Calu3 (cell line): ENCODE measurements around the gene NMNAT2. TPM values are rescaled to one million over a fixed set of nuclear protein-coding genes. Genes with fewer than 3 reads are reported as not detected.
A peak's percentile ranks its signal among the peaks of the same experiment; 100 is the strongest.

Experiments used
- BruUV-seq: library from RNA; stranded (reverse); fragments of 400-500 nt; replicated peaks from 2 replicates; lab custom pipeline; 2021; lab: Mats Ljungman, UMichigan
- CTCF ChIA-PET: fragments of 300-600 bp; sonication (Branson Sonifier 250); formaldehyde crosslinking; loops from one replicate; lab custom pipeline; 2022; ENCODE audit warnings: antibody characterized with exemption; lab: Charles Lee
- DNase-seq: peaks from one replicate; pipeline ENCODE4 v3.0.0; 2022
- H3K27ac Mint-ChIP-seq: one replicate; pipeline ENCODE4 v1.8.0; 2022; ENCODE audit warnings: mixed read lengths; ENCODE audit not compliant: unreplicated experiment
- H3K27me3 Mint-ChIP-seq: one replicate; pipeline ENCODE4 v1.8.0; 2022; ENCODE audit warnings: mixed read lengths; ENCODE audit not compliant: unreplicated experiment
- H3K36me3 Mint-ChIP-seq: one replicate; pipeline ENCODE4 v1.8.0; 2022; ENCODE audit warnings: mild to moderate bottlenecking, moderate library complexity, mixed read lengths; ENCODE audit not compliant: insufficient read depth, unreplicated experiment
- H3K4me1 Mint-ChIP-seq: one replicate; pipeline ENCODE4 v1.8.0; 2022; ENCODE audit warnings: mild to moderate bottlenecking, low read depth, mixed read lengths; ENCODE audit not compliant: unreplicated experiment
- H3K4me3 Mint-ChIP-seq: one replicate; pipeline ENCODE4 v1.8.0; 2022; ENCODE audit warnings: mild to moderate bottlenecking, low read depth, moderate library complexity, mixed read lengths; ENCODE audit not compliant: unreplicated experiment
- H3K9me3 Mint-ChIP-seq: one replicate; pipeline ENCODE4 v1.8.0; 2022; ENCODE audit warnings: low read depth, mixed read lengths; ENCODE audit not compliant: unreplicated experiment
- CTCF ChIP-seq: fragments of 200-600 bp; IDR thresholded peaks from one replicate; pipeline ENCODE4 v1.8.0; 2022; ENCODE audit warnings: antibody characterized with exemption; ENCODE audit not compliant: unreplicated experiment
- intact Hi-C: fragments of 100-400 bp; cut with micrococcal nuclease; formaldehyde crosslinking; loops from one replicate; pipeline ENCODE4 v1.10.0; 2022; ENCODE audit not compliant: unreplicated experiment
- total RNA-seq: library from RNA; stranded (reverse); gene quantifications from 2 replicates; pipeline ENCODE4 v1.2.3, GENCODE V29; 2022

Gene NMNAT2
- total RNA-seq, 1 experiment from 2014 or later: 0.26 TPM

GRCh38 chr1:183328371-183328770, 89.8 kb downstream of the NMNAT2 start:
- Mint-ChIP-seq H3K4me1 (peaks cover 8% of the 10 kb centered on the region), H3K9me3 (no peaks in the 10 kb centered on the region), H3K27me3 (peaks cover 45% of the 10 kb centered on the region), H3K4me3 (no peak overlapping the region), H3K27ac (no peak overlapping the region), H3K36me3 (no peaks in the 10 kb centered on the region)
- DNase-seq: no peak
- no peak for TF ChIP-seq CTCF
- CTCF ChIA-PET: no interaction called here
- BruUV-seq: no TSS peak
- intact Hi-C loops: no loop called here

GRCh38 chr1:183327434-183328290, 90.5 kb downstream of the NMNAT2 start:
- DNase-seq: no peak
- H3K27me3 Mint-ChIP-seq: peaks cover 45% of the 10 kb centered on the region
- BruUV-seq: no TSS peak
- no peak overlapping the region for H3K4me3 Mint-ChIP-seq
- intact Hi-C loops: no loop called here
- H3K9me3 Mint-ChIP-seq: no peaks in the 10 kb centered on the region
- no peaks in the 10 kb centered on the region for H3K36me3 Mint-ChIP-seq
- TF ChIP-seq CTCF: no peak
- no peak overlapping the region for H3K27ac Mint-ChIP-seq
- CTCF ChIA-PET: interaction anchor here (0.6 kb wide), 2 partner anchors 10 to 105 kb away, joined by 3 to 5 read pairs; no protein-coding TSS in a partner anchor
- H3K4me1 Mint-ChIP-seq: peaks cover 8% of the 10 kb centered on the region

- Mint-ChIP-seq H3K4me1 (peaks cover 13% of the 10 kb centered on the region), H3K4me3 (no peak overlapping the region), H3K9me3 (no peaks in the 10 kb centered on the region), H3K27ac (no peak overlapping the region), H3K36me3 (no peaks in the 10 kb centered on the region), H3K27me3 (peaks cover 33% of the 10 kb centered on the region)
- CTCF ChIA-PET: interaction anchor here (1.1 kb wide), 1 partner anchor 13 kb away, joined by 3 read pairs; no protein-coding TSS in a partner anchor
- no TSS peak for BruUV-seq
- intact Hi-C loops: no loop called here
- TF ChIP-seq CTCF: no peak
- DNase-seq: no peak
These were observed 94.1 kb downstream of the NMNAT2 start for GRCh38 chr1:183323849-183324683.

- no peak for TF ChIP-seq CTCF
- no peak overlapping the region for H3K4me3 Mint-ChIP-seq
- no peaks in the 10 kb centered on the region for H3K9me3 Mint-ChIP-seq
- intact Hi-C loops: loop anchor here (2.0 kb wide), 1 partner anchor 39 kb away; no protein-coding TSS in a partner anchor
- CTCF ChIA-PET: interaction anchor here (1.8 to 2.5 kb wide), 2 partner anchors 38 to 357 kb away, joined by 3 to 9 read pairs; no protein-coding TSS in a partner anchor
- no TSS peak for BruUV-seq
- peaks cover 20% of the 10 kb centered on the region for H3K4me1 Mint-ChIP-seq
- H3K27me3 Mint-ChIP-seq: no peaks in the 10 kb centered on the region
- no peak for DNase-seq
- no peaks in the 10 kb centered on the region for H3K36me3 Mint-ChIP-seq
- H3K27ac Mint-ChIP-seq: peak overlapping the region; percentile 7
These were observed 98.6 kb downstream of the NMNAT2 start for GRCh38 chr1:183319606-183320005.
